Activated T-helper 17 cell treated with anti-CD3 and anti-CD28 coated beads, Interleukin-2, amount 50 U/mL, for 72 hours (primary cell): Measurements from ENCODE around the gene MICAL1. TPM values are rescaled to one million over a fixed set of nuclear protein-coding genes. Genes with fewer than 3 reads are reported as not detected.
A peak's percentile ranks its signal among the peaks of the same experiment; 100 is the strongest.

Source experiments
- ATAC-seq: fragments of 150-1000 bp; cut with Tn5 transposase; replicated peaks from 2 replicates; pipeline ENCODE4 v1.10.0; 2021; ENCODE audit warnings: mild to moderate bottlenecking, moderate library complexity
- H3K27ac Mint-ChIP-seq: one replicate; pipeline ENCODE4 v1.8.0; 2022; ENCODE audit warnings: mixed read lengths
- H3K27me3 Mint-ChIP-seq: one replicate; pipeline ENCODE4 v1.8.0; 2022; ENCODE audit warnings: mixed read lengths
- H3K36me3 Mint-ChIP-seq: one replicate; pipeline ENCODE4 v1.8.0; 2022; ENCODE audit warnings: low read depth, mild to moderate bottlenecking, mixed read lengths
- H3K4me1 Mint-ChIP-seq: one replicate; pipeline ENCODE4 v1.8.0; 2022; ENCODE audit warnings: mixed read lengths
- H3K4me3 Mint-ChIP-seq: one replicate; pipeline ENCODE4 v1.8.0; 2022; ENCODE audit warnings: mild to moderate bottlenecking, mixed read lengths
- H3K9me3 Mint-ChIP-seq: one replicate; pipeline ENCODE4 v1.8.0; 2022; ENCODE audit warnings: mixed read lengths
- total RNA-seq, 2 donors: library from RNA; stranded (reverse); gene quantifications; one replicate each; pipeline ENCODE4 v1.2.3, GENCODE V29; 2022

MICAL1 gene
- total RNA-seq, 2 donors from 2014 or later: 43.3 to 58.3 TPM

DNA sequence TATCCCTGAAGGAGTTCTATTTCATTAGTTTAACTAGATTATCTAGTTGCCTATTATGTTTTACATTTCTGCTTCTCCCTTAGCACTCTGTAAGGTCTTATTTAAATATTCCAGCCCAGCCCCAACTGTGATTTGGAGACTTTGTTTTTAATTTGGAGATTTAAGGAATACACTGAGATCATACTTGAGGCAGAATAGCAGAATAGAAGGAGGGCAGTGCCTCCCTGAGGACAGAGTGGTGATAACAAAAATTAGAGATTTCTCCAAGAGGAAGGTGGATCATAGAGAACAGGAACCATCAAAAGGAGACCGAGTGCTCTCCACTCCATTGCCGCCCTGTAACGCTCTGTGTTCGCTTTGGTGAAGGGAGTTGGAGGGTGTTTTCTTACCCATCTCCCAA lies 58.6 kb downstream of the MICAL1 start:
- Mint-ChIP-seq H3K4me3 (no peak overlapping the region), H3K27me3 (no peaks in the 10 kb centered on the region)
- ATAC-seq: no peak

DNA sequence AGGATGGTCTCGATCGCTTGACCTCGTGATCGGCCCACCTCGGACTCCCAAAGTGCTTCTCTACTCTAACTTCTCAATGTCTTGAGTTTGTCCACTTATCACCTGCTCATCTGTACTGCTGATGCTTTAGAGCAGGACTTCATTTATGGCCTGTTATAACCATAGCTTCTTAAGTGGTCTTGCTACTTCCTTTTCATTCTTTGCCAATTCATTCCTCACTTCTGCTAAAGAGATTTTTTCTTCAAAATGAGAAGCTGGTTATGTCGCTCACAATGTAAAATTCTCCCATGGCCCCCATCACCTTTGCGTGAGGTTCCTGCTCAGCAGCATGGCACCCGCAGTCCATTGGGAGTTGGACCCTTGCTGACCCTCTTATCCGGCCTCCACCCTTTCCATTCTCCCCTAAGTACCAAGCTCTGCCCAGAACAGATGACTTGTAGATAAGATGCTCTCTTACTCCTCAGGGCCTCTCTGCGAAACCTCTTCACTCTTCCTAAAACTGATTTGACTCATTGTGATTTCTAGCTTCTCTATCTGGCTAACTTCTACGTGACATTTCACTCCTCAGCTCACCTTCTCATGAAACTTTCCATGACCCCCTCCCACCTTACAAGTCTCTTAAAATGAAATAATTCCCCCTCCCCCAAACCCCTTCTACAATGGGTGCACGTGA lies 59.4 kb downstream of the MICAL1 start:
- peak overlapping the region; percentile 12 for H3K27ac Mint-ChIP-seq
- no peaks in the 10 kb centered on the region for H3K4me1 Mint-ChIP-seq
- peak overlapping the region; percentile 1 for H3K4me3 Mint-ChIP-seq
- peak; percentile 59 for ATAC-seq
- no peaks in the 10 kb centered on the region for H3K27me3 Mint-ChIP-seq
- H3K9me3 Mint-ChIP-seq: no peaks in the 10 kb centered on the region
- H3K36me3 Mint-ChIP-seq: no peaks in the 10 kb centered on the region

More for the DNA sequence above, 58.6 kb downstream of the MICAL1 start:
- Mint-ChIP-seq H3K4me1 (no peaks in the 10 kb centered on the region), H3K27ac (no peak overlapping the region), H3K36me3 (no peaks in the 10 kb centered on the region), H3K9me3 (no peaks in the 10 kb centered on the region)

Other genes starting within 250 kb of the MICAL1 start
- 100 to 1,000 TPM; 178 to 205 TPM for gene CD164, start 73.3 kb downstream of the MICAL1 start, total RNA-seq
- gene PPIL6, start 15.1 kb downstream of the MICAL1 start, total RNA-seq: under 1 TPM in 1 of 2 donors, not detected in 1; 0.39 TPM
- 1 to 10 TPM; 8.0 to 9.7 TPM for gene SMPD2, start 15.0 kb downstream of the MICAL1 start, total RNA-seq
- gene ZBTB24, start 27.4 kb upstream of the MICAL1 start, total RNA-seq: 10 to 100 TPM; 11.0 to 11.4 TPM
- gene AK9, start 235.4 kb upstream of the MICAL1 start, total RNA-seq: 1 to 10 TPM; 4.0 to 7.9 TPM
- gene FIG4, start 235.5 kb upstream of the MICAL1 start, total RNA-seq: 10 to 100 TPM; 10.5 to 18.8 TPM